ENCODE results near the gene MAPRE3. TPM values are rescaled to one million over a fixed set of nuclear protein-coding genes. Genes with fewer than 3 reads are reported as not detected.

Gene MAPRE3
- total and polyA plus RNA-seq, 9 of the 15 experiments (the other 6 are each of a cell fraction or from before 2014, with no cell fraction given) = 0.70 to 43.2 (median 12.6) TPM

DNA sequence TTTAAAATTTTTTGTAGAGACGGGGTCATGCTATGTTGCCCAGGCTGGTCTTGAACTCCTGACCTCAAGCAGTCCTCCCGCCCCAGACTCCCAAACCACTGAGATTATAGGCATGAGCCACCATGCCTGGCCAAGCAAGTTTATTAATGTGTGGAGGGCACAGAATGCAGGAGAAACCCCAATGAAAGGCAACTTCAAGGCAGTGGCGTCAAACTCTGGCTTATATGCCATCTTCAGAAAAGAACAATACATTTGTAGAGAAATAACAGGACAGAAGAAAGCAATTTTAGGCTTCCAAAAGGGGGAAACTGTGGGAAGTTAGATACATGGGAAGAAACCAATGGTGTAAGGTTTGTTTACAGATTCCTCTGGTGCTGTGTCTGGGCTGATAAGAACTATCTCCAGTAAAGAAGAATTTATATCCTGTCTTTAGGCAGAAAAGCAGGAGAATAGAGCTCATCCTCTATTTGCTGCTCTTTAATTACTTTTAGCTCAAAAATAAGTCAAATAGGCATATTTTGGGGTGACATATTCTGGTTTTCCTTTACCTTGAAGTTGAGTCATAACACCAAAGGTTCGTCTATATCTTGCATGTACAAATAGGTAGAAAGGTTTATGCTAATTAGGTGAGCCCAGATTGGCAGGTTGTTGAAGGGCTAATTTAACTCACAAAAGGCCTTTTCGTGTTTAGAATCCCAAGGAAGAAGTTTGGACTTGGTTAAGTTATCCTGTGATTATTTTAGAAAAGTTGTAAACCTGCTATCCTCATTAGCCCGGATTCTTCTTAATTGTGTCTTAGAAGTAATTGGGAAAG, 36.4 kb downstream of the MAPRE3 start (continued):
- TF ChIP-seq, protein P1, sequence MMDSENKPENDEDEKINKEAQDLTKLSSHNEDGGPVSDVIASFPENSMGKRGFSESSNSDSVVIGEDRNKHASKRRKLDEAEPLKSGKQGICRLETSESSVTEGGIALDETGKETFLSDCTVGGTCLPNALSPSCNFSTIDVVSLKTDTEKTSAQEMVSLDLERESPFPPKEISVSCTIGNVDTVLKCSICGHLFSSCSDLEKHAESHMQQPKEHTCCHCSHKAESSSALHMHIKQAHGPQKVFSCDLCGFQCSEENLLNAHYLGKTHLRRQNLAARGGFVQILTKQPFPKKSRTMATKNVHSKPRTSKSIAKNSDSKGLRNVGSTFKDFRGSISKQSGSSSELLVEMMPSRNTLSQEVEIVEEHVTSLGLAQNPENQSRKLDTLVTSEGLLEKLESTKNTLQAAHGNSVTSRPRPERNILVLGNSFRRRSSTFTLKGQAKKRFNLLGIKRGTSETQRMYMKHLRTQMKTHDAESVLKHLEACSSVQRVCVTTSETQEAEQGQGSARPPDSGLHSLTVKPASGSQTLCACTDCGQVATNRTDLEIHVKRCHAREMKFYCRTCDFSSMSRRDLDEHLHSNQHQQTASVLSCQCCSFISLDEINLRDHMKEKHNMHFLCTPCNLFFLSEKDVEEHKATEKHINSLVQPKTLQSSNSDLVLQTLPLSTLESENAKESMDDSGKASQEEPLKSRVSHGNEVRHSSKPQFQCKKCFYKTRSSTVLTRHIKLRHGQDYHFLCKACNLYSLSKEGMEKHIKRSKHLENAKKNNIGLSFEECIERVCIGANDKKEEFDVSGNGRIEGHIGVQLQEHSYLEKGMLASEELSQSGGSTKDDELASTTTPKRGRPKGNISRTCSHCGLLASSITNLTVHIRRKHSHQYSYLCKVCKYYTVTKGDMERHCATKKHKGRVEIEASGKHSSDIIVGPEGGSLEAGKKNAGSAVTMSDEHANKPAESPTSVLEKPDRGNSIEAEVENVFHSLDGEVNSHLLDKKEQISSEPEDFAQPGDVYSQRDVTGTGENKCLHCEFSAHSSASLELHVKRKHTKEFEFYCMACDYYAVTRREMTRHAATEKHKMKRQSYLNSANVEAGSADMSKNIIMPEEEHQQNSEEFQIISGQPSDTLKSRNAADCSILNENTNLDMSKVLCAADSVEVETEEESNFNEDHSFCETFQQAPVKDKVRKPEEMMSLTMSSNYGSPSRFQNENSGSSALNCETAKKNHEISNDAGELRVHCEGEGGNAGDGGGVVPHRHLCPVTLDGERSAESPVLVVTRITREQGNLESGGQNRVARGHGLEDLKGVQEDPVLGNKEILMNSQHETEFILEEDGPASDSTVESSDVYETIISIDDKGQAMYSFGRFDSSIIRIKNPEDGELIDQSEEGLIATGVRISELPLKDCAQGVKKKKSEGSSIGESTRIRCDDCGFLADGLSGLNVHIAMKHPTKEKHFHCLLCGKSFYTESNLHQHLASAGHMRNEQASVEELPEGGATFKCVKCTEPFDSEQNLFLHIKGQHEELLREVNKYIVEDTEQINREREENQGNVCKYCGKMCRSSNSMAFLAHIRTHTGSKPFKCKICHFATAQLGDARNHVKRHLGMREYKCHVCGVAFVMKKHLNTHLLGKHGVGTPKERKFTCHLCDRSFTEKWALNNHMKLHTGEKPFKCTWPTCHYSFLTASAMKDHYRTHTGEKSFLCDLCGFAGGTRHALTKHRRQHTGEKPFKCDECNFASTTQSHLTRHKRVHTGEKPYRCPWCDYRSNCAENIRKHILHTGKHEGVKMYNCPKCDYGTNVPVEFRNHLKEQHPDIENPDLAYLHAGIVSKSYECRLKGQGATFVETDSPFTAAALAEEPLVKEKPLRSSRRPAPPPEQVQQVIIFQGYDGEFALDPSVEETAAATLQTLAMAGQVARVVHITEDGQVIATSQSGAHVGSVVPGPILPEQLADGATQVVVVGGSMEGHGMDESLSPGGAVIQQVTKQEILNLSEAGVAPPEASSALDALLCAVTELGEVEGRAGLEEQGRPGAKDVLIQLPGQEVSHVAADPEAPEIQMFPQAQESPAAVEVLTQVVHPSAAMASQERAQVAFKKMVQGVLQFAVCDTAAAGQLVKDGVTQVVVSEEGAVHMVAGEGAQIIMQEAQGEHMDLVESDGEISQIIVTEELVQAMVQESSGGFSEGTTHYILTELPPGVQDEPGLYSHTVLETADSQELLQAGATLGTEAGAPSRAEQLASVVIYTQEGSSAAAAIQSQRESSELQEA (IDR thresholded peaks at IDR 0.05; ENCODE audit: low read depth) = no peak
- TF ChIP-seq THAP7 (CRISPR knock-in tag; IDR thresholded peaks at IDR 0.05) = no peak
- TF ChIP-seq, protein P2, sequence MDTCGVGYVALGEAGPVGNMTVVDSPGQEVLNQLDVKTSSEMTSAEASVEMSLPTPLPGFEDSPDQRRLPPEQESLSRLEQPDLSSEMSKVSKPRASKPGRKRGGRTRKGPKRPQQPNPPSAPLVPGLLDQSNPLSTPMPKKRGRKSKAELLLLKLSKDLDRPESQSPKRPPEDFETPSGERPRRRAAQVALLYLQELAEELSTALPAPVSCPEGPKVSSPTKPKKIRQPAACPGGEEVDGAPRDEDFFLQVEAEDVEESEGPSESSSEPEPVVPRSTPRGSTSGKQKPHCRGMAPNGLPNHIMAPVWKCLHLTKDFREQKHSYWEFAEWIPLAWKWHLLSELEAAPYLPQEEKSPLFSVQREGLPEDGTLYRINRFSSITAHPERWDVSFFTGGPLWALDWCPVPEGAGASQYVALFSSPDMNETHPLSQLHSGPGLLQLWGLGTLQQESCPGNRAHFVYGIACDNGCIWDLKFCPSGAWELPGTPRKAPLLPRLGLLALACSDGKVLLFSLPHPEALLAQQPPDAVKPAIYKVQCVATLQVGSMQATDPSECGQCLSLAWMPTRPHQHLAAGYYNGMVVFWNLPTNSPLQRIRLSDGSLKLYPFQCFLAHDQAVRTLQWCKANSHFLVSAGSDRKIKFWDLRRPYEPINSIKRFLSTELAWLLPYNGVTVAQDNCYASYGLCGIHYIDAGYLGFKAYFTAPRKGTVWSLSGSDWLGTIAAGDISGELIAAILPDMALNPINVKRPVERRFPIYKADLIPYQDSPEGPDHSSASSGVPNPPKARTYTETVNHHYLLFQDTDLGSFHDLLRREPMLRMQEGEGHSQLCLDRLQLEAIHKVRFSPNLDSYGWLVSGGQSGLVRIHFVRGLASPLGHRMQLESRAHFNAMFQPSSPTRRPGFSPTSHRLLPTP (IDR thresholded peaks at IDR 0.05; ENCODE audit: borderline replicate concordance, extremely low read depth, insufficient read length) = no peak
- no peak for TF ChIP-seq POLR3A (IDR thresholded peaks at IDR 0.05; ENCODE audit: borderline replicate concordance, extremely low read depth, insufficient read depth, insufficient read length)
- TF ChIP-seq NFIX (CRISPR knock-in tag; IDR thresholded peaks at IDR 0.05; ENCODE audit: low read depth) = no peak
- no peak for TF ChIP-seq ZNF408 (CRISPR knock-in tag; IDR thresholded peaks at IDR 0.05; ENCODE audit: low read depth)
- TF ChIP-seq, protein P3, sequence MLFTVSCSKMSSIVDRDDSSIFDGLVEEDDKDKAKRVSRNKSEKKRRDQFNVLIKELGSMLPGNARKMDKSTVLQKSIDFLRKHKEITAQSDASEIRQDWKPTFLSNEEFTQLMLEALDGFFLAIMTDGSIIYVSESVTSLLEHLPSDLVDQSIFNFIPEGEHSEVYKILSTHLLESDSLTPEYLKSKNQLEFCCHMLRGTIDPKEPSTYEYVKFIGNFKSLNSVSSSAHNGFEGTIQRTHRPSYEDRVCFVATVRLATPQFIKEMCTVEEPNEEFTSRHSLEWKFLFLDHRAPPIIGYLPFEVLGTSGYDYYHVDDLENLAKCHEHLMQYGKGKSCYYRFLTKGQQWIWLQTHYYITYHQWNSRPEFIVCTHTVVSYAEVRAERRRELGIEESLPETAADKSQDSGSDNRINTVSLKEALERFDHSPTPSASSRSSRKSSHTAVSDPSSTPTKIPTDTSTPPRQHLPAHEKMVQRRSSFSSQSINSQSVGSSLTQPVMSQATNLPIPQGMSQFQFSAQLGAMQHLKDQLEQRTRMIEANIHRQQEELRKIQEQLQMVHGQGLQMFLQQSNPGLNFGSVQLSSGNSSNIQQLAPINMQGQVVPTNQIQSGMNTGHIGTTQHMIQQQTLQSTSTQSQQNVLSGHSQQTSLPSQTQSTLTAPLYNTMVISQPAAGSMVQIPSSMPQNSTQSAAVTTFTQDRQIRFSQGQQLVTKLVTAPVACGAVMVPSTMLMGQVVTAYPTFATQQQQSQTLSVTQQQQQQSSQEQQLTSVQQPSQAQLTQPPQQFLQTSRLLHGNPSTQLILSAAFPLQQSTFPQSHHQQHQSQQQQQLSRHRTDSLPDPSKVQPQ (CRISPR knock-in tag; IDR thresholded peaks at IDR 0.05; ENCODE audit: borderline replicate concordance) = peak; percentile 55; the same call in 1 of the 2 replicates
- TF ChIP-seq NKRF (IDR thresholded peaks at IDR 0.05; ENCODE audit: borderline replicate concordance) = no peak

All from K562 (cell line).